Measurements from ENCODE around the gene PLXNA2.

The PLXNA2 gene

DNA sequence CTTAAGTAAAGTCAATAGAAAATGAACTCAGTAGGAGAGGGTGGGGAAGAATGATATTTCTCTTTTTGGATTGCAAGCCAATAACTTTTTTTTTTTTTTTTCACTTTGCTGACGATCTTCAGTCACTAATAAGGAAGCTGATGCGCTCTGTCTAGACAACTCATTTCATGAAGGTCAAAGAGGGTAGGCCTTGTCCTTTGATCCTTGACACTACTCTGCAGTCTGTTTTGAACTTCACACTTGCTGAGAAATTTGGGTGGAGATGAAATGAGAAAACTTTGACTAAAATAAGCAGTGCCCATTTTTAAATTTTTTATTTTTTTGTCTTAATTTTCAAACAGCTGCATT lies 20.9 kb upstream of the PLXNA2 start:
- no peak for DNase-seq (ENCODE audit: low read depth in 2 of 2)

DNA sequence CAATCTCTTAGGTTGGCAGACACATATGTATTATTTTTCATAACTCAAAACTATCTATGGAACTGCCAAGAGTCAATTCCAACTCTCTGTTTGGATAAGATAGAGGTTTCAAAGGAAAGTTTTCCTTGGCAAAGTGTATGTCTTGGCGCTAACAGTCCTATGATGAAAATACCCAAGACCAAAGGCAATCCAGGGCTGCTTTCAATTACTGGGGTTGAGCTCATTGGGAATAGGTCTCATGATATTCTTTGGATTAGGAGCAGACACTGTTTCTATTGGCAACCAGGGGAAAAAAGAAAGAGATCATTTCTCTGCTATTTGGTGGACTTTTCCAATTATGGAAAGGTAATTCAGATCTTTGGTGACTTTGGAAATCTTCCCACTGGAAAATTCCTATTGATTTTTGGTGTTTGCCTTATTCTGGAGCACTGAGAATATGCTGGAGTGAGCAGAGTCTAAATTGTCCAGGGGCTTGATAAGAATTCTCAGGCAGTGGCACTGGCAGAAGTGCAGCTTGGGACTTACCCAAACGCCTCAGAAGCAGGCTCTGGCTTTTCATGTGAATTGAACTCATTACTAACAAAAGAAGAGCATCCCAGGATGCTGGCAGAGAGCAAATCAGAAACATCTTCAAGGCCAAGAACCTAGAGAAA lies 20.4 kb upstream of the PLXNA2 start:
- DNase-seq (ENCODE audit: low read depth in 2 of 2): peak in 1 of 2 experiments; percentile 44

DNA sequence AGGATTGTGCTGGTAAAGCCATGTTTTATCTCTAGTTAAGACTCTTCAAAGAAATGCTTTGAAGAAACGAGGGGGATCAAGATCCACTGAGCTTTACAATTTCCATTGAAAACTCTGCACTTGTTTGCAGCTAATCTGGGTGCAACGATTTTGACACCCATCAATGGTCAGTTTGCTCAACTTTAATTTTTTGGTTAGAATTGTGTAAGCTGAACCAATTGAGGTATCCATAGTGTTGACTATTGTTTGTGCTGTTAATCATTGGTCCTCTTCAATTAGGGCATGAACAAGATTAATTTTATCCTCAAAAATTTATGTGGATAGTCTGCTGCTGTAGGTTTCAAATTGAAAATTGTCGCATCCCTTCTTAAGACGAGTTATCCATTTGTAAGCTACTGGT lies 17.7 kb upstream of the PLXNA2 start:
- DNase-seq (ENCODE audit: low read depth in 2 of 2): no peak

DNA sequence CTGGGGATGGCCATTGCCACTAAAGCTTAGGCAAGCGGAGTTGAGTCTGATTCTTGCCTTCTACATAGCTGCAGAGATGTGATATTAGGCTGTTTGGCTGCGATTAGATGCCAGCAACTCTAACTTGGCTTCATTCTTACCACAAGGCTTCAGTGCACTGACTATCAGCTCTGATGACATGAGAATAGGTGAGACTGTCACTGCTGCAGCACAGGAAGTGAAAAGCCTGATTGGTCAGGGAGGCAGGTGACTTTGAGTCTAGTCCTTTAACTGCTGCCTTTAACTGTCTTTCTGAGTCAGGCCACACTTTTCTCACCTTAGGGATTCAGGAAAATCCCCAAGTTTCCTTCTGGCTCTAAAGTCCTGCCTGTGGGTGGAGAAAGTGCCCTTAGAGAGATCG lies 14.1 kb upstream of the PLXNA2 start:
- DNase-seq (ENCODE audit: low read depth in 2 of 2): no peak

DNA sequence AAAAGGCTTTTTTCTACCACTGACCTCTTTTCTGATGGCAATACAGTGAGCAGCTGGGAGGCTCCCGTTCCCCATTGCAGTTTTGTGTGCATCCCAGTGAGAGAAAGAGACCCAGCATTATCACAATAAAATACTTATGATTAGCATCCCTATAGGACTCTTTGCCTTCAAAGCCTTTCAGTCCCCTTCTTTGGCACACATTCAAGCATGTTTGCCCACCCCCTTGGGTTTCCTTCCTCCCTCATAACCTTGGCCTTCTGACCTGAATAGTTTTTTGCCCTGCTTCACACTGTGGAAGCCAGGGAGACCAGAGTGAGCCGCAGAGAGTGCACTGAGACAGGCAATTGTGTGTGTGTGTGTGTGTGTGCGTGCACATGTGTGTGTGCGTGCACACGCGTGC lies 13.2 kb upstream of the PLXNA2 start:
- DNase-seq (ENCODE audit: low read depth in 2 of 2): no peak

DNA sequence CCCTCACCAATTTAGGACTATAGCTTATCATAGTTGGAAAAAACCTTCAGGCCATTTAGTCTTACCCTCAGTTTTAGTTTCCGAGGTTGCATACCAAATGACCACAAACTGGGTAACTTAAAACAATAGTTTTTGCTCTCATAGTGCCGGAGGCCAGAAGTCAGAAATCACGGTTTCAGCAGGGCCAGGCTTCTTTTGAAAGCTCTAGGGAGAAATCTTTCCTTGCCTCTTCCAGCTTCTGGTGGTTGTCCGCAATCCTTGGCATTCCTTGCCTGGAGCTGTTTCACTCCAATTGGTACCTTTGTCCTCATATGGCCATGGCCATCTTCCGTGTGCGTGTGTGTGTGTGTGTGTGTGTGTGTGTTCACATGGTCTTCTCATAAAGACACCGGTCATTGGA lies 12.4 kb upstream of the PLXNA2 start:
- DNase-seq (ENCODE audit: low read depth in 2 of 2): no peak

DNA sequence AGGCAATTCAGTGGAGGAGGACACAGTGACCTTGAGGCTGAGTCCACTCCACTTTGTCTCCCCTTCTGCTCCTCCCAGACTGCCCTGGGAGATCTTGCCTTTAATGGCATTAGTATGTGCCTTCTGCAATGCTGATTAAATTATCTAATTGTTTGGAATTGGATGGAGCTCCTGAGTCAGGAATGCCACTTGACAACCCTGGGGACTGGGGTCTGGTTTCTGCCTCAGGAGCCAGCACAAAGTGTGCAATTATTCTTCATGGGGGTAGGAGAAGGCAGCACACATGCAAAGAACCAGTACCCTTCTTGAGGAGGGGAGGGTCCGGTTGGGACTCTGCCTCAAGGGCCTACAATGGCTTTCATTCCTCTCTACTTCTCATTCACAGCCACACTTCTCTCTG lies 11.9 kb upstream of the PLXNA2 start:
- DNase-seq (ENCODE audit: low read depth in 2 of 2): no peak

DNA sequence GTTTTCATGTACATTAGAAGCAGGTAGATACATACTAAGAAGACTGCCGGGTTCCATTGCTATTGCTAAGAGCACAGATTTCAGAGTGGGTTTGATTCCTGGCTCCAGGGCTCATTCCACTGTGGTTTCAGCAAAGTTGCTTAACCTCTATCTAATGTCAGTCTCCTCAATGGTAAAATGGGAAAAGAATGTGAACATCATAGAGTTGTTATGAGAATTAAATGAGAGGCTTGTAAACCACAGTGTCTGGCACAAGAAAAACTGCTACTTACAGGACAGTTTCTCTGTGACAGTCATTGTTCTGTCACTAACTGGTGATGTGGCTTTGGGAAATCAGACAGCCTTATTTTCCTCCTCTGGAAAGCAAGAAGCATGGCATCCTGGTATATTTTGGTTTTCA lies 10.7 kb upstream of the PLXNA2 start:
- DNase-seq (ENCODE audit: low read depth in 2 of 2): peak; percentile 55 to 64

DNA sequence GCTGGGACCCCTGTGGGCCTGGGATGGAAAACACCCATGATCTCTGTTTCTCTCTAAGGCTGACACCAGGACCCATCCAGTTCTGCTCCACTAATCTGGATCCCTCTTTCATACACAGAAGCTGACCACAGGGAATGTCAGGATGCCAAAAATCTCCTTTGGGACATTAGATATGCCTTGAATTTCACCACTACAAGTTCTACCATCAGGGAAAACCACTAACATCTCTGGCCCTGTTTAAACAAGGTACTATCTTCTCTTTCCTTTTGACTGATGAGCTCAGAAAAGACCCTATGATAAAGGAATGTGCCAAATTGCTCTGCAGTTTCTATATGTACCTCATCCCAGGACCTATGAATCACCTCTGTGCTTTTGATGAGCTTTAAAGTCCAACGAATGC lies 10.2 kb upstream of the PLXNA2 start:
- peak in 1 of 2 experiments; percentile 54 for DNase-seq (ENCODE audit: low read depth in 2 of 2)

DNA sequence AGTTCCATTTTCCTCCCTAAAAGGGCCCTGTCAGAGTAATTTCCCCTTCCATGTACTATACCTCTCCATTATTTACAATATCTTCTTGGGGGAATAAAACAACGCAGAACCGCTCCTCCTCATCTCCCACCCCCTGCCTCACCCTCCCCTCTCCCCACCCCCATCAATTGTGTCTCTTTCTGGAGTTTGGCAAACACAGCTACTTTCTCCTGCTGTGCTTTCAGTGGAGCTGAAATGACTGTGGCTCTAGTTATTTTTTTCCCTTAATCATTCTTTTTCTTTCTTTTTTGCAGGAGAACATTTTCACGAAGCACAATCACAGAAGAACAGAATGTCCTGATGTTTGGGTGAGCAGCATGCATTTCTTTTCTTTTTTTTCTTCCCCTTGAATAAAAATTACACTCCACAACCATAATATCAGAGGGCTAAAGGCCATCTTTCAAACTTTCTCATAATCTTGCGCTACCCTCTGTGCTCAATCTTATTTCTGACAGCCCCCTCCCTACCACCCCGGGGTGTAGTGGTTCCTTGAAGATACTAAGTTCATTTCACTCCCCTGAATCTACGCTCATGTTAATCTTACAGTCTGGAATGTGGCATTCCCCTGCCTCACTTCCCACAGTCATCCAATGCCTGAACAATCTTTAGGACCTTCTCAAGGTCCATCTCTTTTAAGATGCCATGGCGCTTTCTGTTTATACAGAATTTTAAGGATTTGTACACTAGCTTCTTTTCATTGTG lies 8.8 kb upstream of the PLXNA2 start:
- no peak for DNase-seq (ENCODE audit: low read depth in 2 of 2)

DNA sequence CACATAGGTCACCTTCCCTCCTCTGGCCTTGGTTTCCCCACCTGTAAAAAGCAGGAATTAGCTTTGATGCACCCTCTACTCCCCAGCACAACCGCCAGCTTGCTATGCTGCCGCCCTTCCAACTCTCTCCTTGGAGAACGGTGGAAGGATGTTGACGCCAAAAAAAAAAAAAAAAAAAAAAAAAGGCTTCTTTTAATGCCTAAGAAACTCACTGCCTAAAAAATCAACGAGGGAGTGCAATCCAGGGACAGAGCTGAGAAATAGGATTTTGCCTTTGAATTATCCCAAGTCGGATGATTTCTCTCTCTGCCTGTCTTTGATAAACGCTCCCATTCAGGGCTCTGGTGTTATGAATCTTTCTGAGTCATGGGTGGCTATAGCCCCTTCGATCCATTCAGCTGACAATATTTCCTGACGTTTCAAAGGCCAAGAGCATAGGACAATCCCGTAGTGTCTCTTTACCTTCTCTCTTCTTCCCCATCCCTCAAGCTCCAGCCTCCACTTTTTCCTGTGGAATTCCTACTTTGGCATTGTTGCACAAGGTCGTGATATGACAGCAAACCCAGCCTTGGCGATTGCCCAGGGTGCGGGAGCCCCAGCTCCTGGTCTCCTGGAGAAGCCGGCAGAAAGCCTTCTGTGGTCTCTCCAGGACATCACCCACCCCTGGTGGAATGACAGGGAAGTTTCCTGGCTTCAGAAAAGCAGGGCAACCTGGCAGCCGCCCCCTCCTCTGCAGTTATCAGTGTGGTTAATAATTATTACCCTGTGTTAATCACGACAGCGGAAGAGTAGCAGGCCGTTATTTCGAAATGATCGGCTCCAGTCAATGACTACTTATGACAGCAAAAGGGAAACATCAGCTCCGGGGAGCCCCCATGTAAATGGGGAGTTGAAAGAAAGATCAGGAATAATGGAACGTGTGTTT lies 8.0 kb upstream of the PLXNA2 start:
- DNase-seq (ENCODE audit: low read depth in 2 of 2): no peak

DNA sequence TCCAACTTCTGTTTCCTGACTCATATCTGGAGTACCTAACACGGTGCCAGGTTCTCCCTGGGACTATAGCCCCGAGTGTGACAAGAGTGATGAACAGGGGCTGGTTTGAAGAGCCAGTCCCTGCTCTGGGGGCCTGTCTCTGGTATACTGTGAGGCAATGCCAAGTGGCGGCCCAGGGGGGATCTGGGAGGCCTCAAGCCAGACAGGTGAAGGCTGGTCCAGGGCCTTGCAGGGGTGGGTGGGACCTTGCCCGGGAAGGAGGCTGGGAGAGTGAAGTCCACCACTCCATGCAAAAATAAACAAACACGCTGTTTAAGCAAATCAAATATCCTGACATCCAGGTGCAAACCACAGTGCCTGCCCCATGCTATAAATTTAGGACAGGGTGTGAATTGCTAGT lies 6.8 kb upstream of the PLXNA2 start:
- no peak for DNase-seq (ENCODE audit: low read depth in 2 of 2)

DNA sequence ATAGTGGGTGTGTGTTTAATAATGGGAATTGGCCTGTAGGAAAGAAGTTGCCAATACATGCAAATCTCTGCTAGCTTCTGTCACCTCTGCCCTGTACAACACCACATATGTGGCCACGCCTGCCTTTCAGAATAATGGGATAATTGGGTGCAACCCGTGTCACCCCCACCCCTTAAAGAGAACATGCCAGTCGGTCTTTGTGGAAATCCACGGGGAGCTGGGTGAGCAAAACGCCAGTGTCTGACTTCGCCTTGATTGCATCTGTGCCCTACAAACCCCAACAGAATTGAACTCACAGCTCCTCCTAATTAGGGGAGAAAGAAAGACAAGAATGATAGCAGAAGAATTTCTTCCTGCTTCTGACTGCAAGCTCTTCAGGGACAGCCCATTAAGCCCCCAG lies 6.4 kb upstream of the PLXNA2 start:
- no peak for DNase-seq (ENCODE audit: low read depth in 2 of 2)

DNA sequence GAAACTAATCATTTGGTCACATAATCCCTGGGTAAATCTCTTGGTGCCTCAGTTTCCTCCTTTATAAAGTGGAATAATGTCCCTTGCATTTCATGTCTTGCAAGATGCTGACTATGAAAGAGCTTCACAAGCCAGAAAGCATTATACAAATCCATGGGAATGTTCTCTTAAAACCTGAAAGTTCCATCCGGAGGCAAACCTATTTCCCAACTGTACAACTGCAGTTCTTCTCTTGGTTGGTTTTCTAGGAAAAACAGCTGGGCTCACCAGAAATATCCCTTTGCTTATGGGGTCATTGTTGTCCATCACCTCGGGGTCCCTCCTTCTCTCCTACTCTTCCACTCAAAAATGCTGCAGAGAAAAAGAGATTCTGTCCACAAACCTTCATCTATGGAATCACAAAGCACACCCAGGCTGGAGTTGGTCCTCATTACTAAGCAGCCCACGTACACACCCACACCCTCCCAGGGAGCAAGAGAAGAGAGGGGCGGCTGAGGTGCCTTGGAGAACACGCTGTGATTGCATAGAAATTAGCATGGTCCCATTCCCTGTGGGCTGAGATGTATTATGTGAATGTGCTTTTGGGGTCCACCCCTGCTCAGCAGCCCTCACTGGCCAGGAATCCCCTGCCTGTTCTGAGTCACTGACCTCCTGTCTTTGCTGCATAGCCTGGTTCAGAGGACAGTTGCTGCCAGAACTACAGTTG lies 5.0 kb upstream of the PLXNA2 start:
- DNase-seq (ENCODE audit: low read depth in 2 of 2): no peak

DNA sequence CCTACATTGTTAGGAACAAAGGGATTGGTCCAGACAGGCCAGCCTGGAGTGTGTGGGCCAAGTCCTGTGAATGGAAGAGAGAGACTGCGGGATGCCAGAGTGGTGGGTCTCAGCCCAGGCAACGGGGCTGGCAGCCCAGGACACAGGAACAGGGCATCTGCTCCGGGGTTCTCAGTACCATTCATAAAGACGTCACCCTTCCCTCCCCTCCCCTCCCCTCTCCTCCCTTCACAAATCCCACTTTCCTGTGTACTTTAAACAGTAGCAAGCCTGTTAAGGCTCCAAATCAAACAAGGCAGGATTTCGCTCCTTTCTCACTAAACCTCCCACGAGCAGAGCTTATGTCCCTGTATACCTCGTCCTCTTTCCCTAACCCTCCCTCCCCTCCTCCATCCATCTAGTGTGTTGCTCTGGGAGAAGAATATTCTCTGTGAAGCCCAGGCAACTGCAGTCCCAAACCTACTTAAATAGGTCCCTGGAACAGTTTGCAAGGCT lies 4.2 kb upstream of the PLXNA2 start:
- DNase-seq (ENCODE audit: low read depth in 2 of 2): no peak

DNA sequence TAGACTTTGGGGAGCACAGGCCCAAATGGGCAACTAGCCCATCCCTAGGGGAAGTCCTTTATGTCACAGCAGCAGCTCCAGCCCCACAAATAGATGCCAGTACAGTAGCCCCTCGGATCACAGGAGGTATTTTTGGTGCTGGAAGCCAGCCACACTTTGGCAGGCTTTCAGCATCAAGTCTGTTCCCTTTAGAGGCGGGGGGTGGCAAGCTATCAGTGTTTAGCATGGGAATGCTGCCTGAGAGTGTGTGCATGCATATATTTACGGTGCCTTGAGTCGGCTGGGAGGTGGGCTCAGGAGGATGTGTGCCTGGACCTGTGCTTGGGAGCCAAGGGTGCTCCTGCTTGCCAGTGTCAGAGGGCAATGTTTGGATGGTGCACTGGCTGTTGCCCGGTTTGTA lies 3.5 kb upstream of the PLXNA2 start:
- DNase-seq (ENCODE audit: low read depth in 2 of 2): no peak

DNA sequence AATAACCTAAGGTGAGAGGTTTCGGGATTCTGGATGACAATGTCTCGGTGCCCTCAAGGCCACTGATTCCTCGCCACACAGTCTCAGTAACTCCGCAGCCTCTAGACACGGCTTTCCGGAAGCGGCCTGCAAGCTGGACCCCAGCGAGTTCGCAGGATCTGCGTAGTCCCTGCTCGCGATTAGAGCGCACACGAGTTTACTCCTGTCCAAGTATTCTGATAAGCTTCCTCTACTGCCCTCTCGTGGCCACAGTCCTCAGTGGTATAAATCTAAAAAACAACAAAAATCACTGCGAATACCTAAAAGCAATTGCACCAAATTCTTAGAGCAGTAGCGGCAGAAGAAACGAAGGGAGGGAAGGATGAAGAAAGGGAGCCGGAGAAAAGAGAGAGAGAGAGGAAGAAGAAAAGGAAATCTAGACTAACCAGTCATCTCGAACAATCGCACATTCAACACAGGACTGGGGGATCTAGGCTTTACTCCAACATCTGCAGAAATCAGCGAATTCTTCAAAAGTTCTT lies 1.1 kb upstream of the PLXNA2 start:
- DNase-seq (ENCODE audit: low read depth in 2 of 2): peak; percentile 66 to 68

DNA sequence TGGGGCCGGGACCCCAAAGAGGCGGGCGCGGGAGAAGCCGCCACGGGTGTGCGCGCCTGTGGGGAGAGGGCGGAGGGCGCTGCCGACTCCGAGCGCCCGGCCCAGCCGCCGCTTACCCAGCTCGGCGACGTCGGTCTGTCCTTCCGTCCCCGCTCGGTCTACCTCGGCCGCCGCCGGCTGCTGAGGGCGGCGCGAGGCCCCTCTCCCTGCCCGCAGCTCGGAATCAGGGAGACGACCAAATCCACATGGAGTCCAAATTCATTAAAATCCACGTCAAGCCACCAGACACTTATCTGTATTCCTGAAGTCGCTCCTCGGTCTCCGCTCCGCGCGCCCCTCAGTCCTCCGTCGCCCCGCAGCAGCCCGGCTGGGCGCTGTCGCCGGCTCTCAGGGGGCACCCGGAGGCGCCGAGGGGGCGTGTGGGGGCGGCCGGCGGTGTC lies 637 bp downstream of the PLXNA2 start:
- DNase-seq (ENCODE audit: low read depth in 2 of 2): no peak

DNA sequence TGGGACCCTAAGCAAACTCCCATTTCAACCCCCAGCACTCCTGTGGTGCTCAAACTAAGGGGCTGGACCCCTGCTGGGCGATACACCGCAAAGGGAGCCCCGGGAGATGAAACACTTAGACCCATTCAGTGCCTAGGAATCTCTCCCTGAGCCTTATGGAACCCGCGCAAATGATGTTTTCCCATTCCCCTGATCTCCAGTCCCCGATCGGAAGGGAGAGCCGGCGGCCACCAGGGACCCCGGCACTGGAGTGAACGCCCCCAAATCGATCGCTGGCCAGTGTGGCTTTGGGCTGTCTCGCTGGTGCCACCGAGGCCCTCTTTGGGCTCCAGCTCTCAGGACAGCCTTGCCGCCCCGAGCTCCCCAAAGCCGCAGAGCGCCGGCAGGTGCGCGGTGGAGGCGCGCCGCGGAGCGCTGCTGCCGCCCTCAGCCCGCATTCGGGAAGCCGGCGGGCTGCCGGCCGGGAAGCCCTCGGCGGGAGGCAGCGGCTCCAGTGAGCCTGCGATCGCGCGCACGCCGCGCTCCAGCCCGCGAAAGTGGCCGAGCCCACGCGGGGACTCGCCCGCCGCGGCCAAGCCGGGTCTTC lies 1.1 kb downstream of the PLXNA2 start:
- no peak for DNase-seq (ENCODE audit: low read depth in 2 of 2)

DNA sequence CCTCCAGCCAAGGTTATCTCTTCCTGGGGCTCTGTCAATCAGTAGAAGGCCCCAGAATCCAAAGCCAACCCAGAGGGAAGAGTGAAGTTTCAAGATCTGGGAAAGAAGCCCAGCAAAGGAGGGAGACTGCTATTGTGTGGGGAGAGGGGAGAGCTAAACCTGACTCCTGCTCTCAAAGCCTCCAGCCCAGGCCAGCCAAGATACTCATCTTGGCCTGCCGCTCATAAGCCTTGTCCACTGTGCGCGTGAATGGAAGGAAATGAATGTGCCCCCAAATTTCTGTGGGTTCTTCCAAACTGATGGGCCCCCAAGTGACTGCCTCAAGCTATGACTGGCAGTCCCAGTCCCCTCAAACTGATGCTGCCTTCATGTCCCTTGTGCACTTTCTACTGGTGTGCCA lies 2.0 kb downstream of the PLXNA2 start:
- DNase-seq (ENCODE audit: low read depth in 2 of 2): no peak

DNA sequence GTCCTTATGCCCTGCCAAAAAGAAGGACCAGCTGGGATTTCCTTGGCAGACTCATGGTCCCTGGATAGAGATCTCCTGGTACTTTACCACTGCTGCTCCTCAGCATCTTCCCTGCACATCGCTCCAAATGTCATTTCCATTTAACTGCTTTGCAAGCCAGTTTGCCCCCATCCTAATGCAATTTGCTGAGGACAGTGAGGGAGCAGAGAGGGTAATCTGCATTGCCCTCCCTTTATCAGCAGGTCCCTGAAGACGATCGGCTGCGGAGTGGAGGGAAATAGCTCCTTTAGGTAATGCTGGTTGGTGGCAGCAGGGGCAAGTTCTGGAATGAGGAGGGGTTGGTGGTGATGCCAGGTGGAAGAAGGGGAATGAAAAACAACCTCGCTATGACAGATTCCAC lies 2.7 kb downstream of the PLXNA2 start:
- no peak for DNase-seq (ENCODE audit: low read depth in 2 of 2)
